Upper lobe of left lung (tissue), 4 donors: Measurements from ENCODE around the gene SERINC5.

ENCODE experiments used
- CTCF ChIP-seq, 6 experiments: fragments of 450-650 bp in 4 of 6; fragments of 200-600 bp in 2 of 6; sonication (generic) in 2 of 6; IDR thresholded peaks; one replicate each; pipeline ENCODE4 v1.5.1; 2016 to 2019; ENCODE audit warnings: antibody characterized with exemption in 6 of 6
- POLR2A ChIP-seq, 4 donors: fragments of 450-650 bp; IDR thresholded peaks; one replicate each; pipeline ENCODE4 v1.5.1; 2016 to 2017; ENCODE audit warnings: antibody characterized with exemption in 4 of 4, mild to moderate bottlenecking in 2 of 4
- POLR2AphosphoS5 ChIP-seq, 2 donors: sonication (generic); formaldehyde crosslinking; IDR thresholded peaks; one replicate each; pipeline ENCODE4 v1.5.1; 2017; ENCODE audit warnings: antibody characterized with exemption in 2 of 2

- TF ChIP-seq POLR2A (IDR thresholded peaks at IDR 0.05) (no peak), CTCF (IDR thresholded peaks at IDR 0.05) (no peak), POLR2AphosphoS5 (IDR thresholded peaks at IDR 0.05) (no peak)
Measured at GRCh38 chr5:80251636-80252035, 4.2 kb downstream of the SERINC5 start.
